Measurements from ENCODE around the gene CADPS.

GRCh38 chr3:62723914-62724217 is 151.3 kb downstream of the CADPS start:
- no peak for TF ChIP-seq EZH2 (IDR thresholded peaks at IDR 0.05; ENCODE audit: borderline replicate concordance, insufficient read depth, low read length, poor library complexity, severe bottlenecking)
- TF ChIP-seq CTCF (IDR thresholded peaks at IDR 0.05; ENCODE audit: poor library complexity, severe bottlenecking), result no peak
- no peak for TF ChIP-seq POLR2AphosphoS5 (IDR thresholded peaks at IDR 0.05)
- TF ChIP-seq, protein P1, sequence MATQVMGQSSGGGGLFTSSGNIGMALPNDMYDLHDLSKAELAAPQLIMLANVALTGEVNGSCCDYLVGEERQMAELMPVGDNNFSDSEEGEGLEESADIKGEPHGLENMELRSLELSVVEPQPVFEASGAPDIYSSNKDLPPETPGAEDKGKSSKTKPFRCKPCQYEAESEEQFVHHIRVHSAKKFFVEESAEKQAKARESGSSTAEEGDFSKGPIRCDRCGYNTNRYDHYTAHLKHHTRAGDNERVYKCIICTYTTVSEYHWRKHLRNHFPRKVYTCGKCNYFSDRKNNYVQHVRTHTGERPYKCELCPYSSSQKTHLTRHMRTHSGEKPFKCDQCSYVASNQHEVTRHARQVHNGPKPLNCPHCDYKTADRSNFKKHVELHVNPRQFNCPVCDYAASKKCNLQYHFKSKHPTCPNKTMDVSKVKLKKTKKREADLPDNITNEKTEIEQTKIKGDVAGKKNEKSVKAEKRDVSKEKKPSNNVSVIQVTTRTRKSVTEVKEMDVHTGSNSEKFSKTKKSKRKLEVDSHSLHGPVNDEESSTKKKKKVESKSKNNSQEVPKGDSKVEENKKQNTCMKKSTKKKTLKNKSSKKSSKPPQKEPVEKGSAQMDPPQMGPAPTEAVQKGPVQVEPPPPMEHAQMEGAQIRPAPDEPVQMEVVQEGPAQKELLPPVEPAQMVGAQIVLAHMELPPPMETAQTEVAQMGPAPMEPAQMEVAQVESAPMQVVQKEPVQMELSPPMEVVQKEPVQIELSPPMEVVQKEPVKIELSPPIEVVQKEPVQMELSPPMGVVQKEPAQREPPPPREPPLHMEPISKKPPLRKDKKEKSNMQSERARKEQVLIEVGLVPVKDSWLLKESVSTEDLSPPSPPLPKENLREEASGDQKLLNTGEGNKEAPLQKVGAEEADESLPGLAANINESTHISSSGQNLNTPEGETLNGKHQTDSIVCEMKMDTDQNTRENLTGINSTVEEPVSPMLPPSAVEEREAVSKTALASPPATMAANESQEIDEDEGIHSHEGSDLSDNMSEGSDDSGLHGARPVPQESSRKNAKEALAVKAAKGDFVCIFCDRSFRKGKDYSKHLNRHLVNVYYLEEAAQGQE (IDR thresholded peaks at IDR 0.05; ENCODE audit: borderline replicate concordance), result no peak
- no peak for TF ChIP-seq EP300 (conservative IDR thresholded peaks at IDR 0.05; ENCODE audit: poor library complexity, severe bottlenecking)
- no peak for TF ChIP-seq RAD21 (conservative IDR thresholded peaks at IDR 0.05)
- no peak for TF ChIP-seq MXI1 (conservative IDR thresholded peaks at IDR 0.05; ENCODE audit: poor library complexity, severe bottlenecking)

Measured in neural cell (in vitro differentiated cells).